SIG-M5 treated with dmso at 0.1 percent for 504 hours (cell line): ENCODE results near the gene CHID1.

Source experiments
- DNase-seq: peaks from one replicate; lab custom pipeline; 2025; ENCODE audit not compliant: unreplicated experiment; lab: John Stamatoyannopoulos, UW

The CHID1 gene

DNA sequence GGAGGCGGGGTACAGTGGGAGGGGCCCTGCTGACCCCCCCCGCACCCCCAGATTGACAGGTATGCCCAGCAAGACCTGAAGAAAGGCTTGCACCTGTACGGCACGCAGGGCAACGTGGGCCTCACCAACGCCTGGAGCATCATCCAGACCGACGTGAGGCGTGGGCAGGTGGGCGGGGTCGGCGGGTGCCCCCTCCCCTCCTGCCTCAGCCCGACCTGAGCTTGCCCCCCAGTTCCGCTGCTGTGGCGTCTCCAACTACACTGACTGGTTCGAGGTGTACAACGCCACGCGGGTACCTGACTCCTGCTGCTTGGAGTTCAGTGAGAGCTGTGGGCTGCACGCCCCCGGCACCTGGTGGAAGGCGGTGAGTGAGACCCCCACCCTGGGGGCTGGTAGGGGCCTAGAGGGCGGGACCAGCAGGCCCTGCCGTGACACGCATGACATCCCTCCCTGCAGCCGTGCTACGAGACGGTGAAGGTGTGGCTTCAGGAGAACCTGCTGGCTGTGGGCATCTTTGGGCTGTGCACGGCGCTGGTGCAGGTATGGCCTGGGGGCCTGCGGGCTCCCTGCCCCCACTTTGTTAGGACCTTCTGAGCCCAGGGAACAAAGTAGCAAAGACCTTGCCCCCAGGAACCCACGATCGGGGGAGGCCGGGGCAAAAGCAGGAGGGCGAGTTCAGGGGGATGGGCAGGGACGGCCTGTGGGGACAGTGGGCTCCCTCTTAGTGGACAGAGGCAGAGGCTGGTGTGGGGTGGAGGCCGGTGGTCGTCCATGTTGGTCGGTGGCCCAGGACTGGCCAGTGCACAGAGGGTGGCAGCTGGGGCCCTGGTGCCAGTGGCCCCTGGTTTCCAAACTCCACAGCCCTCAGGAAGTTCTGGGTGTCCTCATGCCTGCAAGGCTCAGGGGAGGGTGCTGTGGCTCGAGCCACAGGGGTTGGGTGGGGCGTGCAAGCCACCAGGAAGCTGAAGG lies 44.9 kb downstream of the CHID1 start:
- DNase-seq, result no peak

DNA sequence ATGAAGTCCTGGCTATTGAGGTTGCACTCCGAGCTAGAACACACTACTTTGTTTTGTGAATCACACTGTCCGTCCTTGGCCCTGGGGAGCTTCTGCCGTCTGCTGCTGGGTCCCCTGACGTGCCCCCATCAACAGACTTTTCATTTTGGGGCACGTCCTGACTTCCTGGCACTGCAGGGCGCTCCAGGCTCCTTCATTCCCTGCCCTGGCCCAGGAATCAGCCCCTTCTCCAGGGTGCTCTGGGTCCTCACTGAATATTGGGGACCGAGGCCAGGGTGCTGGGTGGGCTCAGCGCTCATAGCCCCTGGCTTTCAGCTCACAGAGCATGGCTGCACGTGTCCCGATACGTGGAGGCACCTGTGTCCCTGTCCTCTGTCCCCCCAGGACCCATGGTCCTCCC lies 45.7 kb downstream of the CHID1 start:
- DNase-seq, result no peak

DNA sequence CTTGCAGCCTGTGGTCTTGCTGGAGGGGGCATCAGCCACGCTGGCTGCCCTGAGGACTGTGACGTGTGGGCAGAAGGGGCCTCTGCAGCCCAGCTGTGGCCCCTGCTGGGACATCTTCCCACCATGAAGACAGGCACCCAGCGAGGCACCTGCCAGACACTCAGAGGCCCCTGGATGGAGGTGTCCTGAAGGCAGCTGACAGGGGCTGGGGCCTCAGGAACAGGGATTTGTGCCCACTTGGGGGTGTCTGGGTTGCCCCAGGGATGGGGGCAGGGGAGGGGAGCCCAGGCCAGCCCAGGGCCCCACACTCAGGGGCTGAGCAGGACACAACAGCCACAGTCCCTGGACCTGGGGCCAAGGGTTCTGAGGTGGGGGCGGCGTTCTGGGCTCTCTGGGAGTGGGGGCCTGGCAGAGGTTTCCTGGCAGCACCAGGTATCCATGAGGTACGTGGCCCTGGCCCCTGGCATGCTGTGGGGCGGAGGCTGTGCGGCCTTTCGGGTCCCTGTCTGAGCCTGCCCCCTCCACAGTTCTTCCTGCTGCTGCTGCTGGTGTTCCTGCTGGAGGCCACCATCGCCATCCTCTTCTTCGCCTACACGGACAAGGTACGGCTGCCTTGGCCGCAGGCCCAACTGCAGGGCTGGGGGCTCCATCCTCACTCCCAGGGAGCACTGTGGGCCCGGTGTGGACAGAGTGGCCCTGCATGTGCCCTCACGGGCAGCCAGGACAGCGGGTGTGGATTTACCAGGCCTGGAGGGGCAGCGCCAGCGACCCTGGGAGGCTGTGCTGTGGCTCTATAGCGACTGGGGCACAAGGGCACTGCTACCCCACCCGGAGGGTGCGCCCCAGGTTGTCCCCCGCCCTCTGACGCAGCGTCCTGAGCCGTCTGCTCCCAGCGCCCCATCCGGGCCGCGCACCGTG lies 46.4 kb downstream of the CHID1 start:
- DNase-seq, result no peak

DNA sequence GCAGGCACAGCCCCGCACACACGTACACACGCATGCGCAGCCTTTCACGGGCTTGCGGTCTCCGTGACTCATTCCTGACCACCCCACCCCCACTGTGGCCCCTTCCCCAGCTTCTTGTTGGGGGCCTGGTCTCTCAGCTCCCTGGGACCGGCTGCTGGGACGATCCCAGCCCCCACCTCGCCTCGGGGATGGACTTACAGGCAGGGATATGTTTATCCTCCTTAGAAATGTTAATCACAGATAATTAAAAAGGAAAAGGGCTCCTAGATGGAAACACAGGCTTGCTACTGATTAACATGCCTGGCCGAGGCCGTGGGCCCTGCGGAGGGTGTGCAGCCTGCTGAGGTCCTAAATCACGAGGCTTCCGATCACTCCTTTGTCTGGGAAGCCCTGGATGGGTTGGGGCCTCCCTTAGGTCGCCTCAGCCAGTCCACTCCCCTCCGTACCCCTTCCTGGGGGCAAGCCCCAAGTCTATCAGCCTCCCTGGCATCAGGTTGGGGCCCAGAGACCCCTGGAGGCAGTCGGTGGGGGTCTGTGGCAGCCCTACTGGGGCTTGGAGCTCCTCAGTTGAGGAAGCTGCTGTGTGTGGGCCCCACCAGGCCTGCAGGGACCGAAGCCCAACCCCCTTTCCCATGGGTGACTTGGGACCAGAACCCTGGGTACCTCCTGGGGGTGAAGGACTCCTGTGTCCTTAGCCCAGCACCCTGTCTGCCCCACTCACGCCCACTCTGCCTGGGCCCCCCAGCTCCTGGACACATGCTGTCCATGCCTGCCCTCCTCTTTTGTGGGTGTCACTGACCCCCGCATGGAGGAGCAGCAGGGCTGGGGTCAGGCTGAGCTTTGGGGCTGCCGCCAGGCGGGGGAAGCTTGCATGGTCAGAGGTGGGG lies 47.3 kb downstream of the CHID1 start:
- DNase-seq, result no peak

DNA sequence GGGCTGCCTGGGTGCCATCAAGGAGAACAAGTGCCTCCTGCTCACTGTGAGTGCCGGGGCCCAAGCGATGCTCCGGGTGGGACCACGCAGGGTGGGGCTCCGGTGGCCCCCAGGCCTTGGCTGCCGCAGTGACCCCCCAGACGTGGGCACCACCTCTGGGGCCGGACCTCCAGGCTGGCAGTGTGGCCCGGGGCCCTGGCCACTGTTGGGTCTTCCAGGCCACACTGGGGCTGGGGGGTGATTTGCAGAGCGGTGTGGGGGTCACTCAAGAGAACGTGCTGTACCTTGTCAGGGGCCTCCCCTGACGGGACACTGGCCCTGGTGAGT lies 48.0 kb downstream of the CHID1 start:
- DNase-seq, result no peak

DNA sequence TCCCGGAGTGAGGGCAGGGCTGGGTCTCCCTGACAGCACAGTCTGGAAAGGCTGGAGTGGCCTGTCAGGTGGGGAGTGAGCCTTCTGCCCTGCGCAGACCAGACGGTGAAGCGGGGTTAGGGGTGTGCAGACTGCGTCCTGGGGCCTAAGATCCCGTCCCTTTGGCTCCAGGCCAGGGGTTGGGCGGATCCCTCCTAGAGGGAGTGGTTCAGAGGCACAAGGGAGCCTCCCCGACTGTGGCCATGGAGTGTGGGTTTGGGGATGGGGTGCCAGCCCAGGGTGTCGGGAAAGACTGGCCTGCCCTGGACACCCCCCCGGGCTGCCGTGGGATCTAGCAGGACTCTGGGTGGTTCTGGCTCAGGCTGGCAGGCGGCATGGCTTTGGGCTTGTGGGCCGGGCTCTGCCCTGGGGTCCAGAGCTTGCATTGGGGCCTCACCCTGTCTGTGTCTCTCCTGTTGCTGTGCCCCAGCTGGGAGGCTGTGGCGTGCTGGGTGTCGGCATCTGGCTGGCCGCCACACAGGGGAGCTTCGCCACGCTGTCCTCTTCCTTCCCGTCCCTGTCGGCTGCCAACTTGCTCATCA lies 48.4 kb downstream of the CHID1 start:
- DNase-seq, result no peak

DNA sequence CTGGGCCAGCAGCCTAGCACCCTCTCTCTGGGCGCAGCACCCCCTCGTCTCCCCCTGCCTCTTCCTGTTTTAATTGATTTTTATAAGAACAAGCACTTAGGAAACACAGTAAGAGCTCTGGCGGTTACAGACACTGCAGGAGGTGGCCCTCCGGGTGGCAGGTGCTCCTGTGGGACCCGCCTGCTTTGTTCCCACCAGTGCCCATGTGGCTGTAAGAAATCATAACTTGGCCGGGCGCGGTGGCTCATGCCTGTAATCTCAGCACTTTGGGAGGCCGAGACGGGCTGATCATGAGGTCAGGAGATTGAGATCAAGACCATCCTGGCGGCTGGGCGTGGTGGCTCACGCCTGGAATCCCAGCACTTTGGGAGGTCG lies 49.5 kb downstream of the CHID1 start:
- no peak for DNase-seq

DNA sequence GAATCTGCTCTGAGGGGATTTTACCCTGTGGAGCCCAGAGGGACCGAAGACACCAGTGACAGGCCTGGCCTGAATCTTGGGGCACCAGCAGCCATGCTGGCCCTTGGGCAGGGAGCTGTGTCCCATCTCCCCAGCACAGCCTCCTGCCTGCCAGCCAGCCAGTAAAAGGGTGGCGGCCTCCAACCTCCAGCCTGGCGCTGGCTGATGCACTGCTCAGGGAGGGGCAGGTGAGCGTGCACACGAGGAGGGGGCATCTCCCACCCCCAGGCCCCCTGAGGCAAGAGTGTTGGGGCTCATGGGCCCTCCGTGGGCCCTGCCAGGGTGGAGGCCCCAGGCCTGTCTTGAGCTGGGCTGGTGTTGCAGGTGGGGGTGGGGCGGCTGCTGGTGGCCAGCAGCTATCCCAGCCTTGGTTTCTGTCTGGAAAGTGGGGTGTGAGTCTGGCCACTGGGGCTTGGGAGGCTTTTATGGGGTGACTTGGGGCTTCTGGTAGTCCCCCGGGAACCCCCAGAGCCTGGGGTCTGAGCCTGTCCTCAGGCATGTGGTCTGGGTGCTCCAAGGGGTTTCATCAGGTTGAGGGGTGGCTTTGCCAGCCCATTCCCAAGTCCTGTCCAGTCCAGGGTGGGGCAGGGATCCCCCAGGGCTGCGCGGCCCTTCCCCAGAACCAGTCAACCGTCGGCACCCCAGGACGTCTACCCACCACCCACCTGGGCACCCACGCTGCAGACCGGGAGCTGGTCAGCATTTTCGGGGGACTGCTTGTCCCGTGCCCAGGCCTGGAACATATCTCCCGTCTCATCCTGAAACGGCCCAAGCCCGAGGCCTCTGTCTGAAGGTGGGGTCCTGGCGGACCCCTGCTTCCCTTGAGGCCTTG lies 50.1 kb downstream of the CHID1 start:
- no peak for DNase-seq

DNA sequence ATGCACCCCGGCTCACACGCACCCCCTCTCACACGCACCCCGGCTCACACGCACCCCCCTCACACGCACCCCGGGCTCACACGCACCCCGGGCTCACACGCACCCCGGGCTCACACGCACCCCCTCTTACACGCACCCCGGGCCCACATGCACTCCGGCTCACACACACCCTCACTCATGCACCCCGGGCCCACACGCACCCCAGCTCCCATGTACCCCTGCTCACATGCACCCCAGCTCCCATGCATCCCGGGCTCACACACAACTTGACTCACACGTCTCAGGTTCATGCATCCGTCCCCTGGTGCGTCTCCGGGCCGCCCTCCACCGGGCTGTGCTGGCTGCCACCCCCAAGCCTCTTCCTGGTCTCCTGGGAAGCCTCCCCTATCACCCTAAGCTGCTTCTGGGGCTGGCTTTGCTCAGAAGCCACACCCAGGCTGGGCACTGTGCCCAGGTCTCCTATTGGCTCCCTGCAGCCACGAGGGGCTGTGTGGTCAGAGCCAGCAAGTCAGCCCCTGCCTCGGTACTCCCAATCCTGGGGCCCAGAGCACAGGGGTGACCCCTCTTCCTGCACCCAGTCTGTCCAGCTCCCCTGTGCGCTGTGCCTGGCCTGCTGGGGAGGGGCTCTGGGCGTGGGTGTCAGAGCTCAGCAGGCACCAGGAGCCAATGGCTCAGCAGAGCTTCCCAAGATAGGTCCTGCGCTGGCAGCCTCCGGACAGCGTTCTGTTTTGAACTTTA lies 51.0 kb downstream of the CHID1 start:
- peak; percentile 48 for DNase-seq

DNA sequence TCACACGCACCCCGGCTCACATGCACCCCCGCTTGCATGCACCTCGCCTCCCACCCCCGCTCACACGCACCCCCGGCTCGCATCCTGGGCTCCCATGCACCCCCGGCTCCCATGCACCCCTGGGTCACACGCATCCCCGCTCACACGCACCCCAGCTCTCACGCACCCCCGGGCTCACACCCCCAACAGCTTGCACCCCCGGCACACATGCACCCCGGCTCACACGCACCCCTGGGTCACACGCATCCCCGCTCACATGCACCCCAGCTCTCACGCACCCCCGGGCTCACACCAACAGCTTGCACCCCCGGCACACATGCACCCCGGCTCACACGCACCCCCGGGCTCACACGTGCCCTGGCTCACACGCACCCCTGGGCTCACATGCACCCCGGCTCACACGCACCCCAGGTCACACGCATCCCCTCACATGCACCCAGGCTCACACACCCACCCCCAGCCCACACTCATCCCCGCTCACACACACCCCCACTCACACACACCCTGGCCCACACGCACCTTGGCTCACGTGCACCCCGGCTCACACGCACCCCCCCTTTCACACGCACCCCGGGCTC lies 51.8 kb downstream of the CHID1 start:
- DNase-seq, result no peak

DNA sequence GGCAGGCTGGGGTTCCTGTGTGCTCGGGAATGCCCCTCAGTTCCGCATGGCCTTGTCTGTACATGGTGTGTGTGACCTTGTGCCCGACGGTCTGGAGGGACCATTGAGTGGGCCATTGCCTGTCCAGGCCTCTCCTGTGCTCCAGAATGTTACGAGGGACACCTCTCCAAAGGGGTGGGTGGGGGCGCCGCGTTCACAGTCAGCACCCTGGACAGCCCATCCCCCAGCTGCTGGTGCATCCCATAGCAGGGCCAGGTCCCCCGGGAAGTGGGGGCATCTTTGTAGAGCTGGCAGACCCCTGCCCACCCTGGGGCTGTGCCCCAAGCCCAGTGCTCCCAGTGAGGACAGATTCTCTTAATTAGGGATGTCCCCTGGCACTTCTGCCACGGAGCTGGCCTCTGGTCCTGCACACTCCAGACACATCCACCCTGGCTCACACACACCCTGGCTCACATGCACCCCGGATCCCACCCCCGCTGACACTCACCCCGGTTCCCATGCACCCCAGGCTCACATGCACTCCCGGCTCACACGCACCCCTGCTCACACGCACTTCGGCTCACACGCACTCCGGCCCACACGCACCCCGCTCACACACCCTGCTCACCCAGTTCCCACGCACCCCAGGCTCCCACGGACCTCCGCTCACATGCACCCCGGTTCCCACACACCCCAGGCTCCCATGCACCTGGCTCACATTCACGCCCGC lies 52.4 kb downstream of the CHID1 start:
- DNase-seq, result no peak

DNA sequence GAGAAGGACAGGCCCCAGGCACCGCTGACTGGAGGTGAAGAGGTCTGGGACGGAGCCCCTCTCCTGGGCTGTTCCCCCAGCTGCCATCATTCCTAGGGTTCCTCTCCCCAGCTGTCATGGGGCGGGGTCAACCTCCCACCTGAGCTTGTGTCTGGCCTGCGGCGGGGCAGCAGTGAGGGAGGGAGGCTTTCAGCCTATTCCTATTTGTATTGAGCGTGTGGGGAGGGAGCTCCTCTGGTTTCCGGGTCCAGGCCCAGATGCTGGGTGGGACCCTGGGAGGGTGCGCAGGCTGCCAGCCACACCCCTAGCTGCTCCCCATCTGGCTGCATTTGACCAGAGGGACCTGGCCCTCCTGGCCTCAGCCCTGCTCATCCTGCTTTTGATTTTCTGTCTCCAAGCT lies 54.2 kb downstream of the CHID1 start:
- DNase-seq, result no peak

DNA sequence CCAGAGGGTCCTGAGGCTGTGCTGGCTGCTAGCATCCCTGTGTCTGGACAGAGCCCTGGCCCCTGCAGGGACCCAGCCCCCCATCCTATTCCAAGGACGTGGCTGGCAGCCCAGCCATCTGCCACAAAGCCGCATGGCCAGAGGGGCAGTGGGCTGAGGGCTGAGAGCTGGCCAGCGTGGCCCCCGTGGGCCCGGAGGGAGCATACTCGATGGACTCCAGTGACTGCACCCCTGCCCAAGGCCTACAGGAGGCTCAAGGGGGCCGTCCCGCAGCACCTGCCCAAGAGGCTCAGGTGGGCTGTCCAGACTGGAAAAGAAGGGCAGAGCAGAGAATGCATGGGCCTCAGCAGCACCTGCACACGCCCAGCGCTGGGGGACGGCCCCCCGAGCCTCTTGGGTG lies 54.8 kb downstream of the CHID1 start:
- no peak for DNase-seq

DNA sequence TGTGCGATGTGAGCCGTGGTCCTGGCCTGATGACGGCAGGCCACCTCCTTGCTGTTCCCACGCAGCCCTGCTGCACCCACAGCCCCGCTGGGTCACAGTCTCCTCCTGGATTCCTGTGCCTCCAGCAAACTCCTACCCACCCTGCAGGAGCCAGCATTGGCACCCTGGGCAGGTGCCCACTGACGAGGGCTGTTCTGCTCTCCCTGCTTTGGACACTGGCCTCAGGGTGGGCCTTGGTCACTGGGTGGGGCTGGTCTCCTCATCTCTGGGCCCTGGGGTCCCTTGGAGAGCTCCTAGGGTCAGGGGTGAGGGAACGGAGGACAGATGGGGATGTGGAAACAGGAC lies 55.3 kb downstream of the CHID1 start:
- DNase-seq, result no peak

DNA sequence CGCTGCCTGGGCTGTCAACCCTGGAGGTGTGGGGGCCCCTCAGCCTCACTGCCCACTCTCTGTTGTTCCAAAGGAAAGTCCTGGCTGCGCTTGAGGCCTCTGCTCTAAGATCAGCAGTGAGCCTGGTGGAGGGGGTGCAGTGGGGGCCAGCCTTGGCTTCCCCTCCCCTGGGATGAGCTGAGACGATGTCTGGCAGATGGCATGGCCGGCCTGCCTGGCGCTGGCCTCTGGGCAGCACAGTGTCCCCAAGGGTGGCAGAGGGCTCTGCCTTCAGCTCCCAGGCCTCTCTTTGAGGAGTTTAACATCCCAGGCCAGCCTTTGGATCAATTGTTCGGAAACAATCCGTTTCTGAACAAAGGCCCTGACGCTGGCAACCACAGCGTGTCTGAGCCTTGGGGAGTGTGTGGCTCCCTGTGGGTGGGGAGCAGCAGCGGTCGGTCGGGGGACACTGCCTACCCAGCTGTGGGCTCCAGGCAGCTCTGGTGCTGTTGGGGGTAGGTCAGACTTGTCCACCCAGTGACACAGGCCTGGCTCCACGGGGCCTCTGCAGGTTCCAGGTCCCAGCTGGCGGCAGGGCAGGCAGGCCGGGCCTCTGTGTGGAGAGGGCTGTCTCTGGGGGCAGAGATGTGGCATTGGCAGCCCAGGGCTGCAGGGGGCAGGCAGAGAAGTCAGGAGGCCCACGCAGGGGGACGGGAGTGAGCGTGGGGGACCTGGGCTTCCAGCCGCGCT lies 55.8 kb downstream of the CHID1 start:
- no peak for DNase-seq

DNA sequence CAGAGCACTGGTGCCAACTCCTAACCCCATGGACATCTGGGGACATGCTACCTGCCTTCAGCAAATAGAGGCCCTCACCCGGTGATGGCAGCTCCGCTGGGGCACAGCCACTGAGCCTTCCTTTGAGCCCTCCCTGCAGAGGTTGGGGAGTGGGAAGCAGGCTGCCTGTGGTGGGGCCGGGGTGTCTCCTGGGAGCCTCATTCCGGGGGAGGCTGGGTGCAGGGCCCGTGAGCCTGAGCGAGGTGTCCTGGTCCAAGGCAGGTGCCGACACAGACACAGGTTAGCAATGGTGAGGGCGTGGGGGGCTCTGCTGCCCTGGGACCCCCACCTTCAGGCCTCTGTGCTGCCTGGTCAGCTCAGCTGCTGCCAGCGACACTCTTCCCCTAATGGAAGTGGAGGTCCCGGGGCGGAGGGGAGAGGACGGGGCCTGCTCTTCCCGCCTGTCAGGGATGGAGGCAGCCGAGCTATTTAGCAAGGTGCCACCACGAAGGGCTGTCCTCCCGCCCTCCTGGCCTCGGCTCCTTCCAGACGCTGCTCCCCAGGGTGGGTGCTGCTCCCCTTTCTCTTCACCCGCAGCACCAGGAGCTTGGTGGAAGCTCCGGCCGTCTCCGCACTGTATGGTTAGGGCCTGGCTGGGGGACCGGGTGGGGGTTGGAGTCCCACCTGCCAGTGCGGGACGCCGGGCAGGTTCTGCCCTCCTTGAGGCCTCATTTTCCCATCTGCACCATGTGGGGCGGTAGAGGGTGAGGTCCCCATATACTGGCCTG lies 56.7 kb downstream of the CHID1 start:
- no peak for DNase-seq

DNA sequence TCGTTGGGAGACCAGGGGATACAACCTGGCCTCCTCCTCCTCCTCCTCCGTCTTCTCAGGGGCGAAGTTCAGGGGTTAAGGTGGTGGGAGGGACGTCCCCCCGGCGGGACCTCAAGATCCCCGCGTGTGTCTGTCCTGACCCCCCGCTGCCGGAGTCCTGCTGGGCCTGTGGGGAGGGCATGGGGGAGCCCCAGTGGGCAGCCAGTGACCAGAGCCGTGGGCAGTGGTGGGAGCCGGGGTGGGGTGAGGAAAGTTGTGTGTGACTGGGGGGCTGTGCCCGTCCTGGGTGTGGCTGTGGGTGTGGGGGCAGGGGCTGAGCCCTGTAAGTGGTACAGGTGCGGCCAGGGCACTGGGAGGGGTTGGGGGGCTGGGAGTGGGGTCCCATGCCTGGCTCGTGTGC lies 57.8 kb downstream of the CHID1 start:
- DNase-seq, result no peak
